GM12874 (cell line): ENCODE results near the gene OR2T12.
A peak's percentile ranks its signal among the peaks of the same experiment; 100 is the strongest.

Source experiments
- CTCF ChIP-seq: IDR thresholded peaks from 2 replicates; pipeline ENCODE4 v1.5.1; 2011; ENCODE audit warnings: low read depth, mild to moderate bottlenecking, control low read depth, low read length, moderate library complexity; ENCODE audit not compliant: insufficient read depth

OR2T12 gene

GRCh38 chr1:248277876-248278275 is 25.3 kb downstream of the OR2T12 start, which contains the start of gene OR2T33:
Gene OR2T33 (minus strand): TSS chr1:248277976. CDS start chr1:248273814, 4,162 bp downstream.
- TF ChIP-seq CTCF: no peak

GRCh38 chr1:248268178-248268577 is 35.0 kb downstream of the OR2T12 start:
- no peak for TF ChIP-seq CTCF

- peak; percentile 79 for TF ChIP-seq CTCF
Measured at GRCh38 chr1:248243204-248243603, 60.0 kb downstream of the OR2T12 start.
